Anterior cingulate cortex (tissue), 58 donors: ENCODE measurements around the gene CPB1.

Source experiments
- DNase-seq, 58 donors: peaks; one replicate each; lab custom pipeline; 2025; lab: John Stamatoyannopoulos, UW

CPB1 gene

DNA sequence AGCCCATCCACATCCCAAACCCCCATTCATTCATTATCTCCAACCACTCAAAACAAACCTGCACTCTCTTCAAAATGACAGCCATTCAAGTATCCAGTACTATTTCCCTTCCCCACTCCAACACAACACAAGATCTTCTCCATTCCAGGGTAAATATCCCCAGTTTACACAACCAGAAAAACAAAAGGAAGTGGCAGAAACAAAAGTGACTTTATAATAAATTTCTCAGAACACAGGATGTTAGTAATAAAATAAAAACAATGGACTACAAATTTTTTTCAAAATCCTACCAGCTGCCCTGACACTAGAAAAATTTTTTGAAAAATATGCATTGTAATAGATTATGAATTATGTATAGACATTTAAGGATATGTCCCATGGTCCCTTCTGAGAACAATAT lies 51.6 kb downstream of the CPB1 start:
- DNase-seq, result no peak

DNA sequence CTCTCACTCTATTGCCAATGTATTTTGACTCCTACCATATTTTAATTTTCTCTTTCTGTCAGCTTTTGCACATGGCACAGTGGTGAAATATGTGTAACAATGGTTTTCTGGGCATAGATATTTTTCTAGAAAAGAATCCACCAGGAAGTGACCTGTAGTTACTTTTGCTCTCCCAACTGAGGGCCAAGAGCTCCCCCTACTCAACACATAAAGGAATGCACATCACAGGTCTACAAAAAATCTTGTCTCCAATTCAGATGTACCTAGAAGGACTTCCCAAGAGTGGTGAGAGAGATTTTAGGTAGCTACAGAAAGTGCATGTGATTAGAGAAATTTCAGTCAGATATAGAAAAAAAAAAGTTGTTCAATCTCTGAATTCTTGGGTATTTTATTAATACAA lies 53.1 kb downstream of the CPB1 start:
- no peak for DNase-seq

DNA sequence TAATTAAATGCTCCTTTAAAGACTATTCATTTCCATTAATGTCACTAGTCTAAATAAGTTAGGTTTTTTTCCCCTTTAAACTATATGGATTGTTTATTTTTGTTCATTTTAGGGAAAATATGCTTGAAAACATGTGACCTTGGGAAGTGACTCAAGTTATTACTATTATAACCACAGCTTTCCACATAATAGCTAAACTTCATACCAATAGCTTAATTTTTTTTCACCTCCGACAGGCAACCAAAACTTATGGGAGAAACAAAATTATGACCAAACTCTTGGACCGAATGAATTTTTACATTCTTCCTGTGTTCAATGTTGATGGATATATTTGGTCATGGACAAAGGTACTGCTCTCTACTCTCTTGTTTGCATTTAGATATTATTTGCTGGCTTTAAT lies 53.7 kb downstream of the CPB1 start:
- DNase-seq, result no peak

DNA sequence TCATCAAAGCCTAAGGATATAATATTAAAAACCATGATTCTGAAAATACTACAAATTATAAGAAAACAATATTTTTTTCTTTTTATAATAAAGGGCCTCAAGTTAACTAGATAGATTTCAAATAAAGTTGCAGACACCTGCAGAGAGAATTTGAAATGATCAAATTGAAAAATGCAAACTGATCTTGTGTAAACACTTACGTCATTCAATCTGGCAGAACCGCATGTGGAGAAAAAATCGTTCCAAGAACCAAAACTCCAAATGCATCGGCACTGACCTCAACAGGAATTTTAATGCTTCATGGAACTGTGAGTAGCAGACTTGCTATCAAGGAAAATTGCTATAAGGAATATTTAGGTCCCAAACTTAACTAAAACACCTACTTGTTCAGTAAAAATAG lies 54.7 kb downstream of the CPB1 start:
- no peak for DNase-seq

DNA sequence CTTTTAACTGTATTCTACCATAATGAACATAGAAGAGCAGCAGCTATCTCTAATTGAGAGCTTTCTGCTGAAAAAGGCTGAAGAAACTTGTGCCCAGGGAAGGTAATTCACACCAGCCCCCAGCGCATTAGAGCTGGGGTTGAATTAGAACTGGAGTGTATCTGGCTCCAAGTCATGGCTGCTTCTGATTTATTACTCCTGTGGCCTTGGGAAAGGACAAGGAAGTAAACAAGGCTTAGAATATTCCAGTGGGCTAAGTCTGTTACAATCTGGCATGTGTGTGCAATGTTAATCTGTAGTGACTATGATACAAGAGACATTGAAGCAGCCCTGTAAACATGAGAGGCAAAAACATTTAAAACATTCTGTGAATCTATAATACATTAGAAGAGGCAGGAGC lies 55.6 kb downstream of the CPB1 start:
- DNase-seq, result no peak

DNA sequence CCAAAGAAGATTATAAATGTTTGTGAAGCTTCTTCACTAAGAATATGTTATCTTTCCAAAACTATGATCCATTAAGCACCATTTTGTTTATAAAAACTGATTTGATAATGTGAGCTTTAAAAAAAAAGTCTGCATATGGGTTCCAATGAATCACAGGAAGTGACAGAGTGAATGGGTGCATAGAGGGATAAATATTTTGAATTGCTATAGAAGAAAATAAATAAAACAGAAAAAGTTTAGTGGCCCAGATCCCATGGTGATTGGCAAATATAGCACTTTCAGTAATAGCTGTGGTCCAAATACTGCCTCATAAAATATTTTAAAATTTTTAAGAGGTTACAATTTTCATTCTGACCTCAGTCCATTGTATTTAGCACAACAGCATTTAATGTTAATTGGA lies 56.6 kb downstream of the CPB1 start:
- no peak for DNase-seq

DNA sequence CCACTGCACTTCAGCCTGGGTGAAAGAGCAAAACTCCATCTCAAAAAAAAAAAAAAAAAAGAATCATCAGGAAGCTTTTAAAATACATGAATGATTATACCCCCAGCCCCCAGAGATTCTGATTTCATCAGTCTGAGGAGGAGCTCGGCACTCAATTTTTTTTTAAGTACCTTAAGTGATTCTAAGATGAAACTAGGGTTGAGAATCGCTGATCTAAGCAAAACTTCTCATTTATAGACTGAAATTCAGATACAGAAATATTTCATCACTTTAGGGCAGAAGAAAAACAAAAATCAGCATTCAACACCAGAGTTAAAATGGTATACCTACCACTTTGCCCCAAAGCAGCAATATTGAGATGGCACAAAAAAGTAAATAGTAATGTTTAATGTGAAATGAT lies 62.2 kb downstream of the CPB1 start:
- no peak for DNase-seq

DNA sequence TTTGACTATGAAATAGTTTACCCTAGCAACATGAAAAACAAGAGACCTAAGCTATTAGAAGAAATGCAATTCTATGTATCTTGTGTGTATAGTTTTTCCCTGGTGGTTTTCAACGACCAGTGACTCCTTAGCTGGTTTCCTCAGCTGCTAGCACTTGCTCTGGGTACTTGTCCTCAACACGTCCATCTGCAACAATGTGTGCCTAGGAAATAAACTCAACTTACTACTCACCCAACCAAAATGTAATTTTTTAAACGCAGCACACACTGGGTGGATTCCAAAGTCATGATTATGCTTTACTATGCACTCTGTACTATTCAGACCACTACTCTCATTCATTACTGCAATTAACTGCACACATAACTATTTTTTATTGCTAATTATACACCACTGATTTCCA lies 68.5 kb downstream of the CPB1 start:
- DNase-seq, result no peak

DNA sequence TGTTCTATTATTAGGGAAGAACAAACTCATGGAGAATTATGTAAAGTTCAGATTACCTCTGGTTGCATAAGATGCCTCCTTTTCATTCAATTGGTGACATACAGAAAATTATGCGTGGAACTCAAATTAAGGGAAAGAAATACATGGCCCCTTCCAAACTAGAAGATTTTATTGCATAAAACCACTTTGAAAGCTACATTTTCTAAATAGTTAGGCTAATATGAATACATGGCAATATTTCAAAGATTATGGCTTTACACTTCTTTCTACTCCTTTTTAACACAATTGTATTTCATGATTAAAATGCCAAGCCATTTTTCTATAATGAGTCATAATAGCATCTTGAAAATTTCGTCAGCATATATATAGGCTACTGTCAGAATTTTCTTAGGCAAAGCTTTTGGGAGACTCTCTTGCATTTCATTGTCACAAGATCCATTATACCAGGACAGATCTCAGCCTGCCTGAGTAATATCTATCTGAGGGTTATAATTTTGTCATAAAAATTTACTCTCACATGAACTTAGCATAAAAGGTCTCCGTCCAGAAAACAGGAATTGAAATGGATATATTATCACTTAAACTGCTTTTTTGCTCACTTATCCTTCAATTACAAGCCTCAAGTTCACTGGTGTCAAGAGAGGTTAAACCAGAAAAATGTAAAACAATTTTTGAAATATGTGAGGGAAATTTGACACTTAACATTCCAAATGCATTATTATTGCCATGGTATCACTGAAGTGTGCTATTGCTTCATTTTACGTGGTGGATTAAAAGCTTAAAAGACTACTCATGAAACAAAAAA lies 74.6 kb downstream of the CPB1 start:
- DNase-seq, result no peak

DNA sequence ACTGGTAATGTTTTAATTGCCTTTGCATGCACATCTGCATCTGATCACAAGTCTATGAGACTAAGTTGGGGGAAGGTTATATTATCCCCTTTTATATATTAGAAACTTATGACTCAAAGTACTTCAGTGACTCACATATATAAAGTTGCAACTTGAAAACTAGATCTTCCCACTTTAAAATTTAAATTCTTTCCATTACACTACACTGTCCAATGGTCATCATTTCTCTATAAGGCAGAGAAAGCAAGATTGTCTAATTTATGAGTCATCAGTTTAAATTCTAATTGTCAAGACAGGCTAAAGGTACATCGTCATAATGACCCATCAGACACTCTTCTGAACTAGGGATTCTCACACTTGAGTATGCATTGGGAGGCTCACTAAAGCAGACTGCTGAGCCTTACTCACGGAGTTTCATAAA lies 75.4 kb downstream of the CPB1 start:
- DNase-seq, result no peak

DNA sequence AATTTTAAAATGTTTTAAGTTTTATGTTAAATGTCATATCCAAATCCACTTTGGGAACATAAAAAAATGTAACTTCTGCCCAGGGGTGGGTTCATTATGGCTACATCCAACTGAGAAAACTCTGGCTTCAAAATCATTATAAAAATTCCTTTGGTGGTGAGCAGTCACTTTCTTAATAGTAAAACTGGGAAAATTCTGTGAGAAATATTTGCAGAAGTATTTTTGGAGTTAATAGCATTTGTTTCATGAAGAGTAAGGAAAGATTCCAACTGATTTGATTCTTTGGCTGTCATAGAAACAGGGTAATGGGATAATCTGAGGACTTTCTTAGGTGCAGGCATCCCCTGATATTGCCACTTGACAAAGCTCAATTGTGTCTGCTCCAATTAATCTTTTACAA lies 76.3 kb downstream of the CPB1 start:
- no peak for DNase-seq

DNA sequence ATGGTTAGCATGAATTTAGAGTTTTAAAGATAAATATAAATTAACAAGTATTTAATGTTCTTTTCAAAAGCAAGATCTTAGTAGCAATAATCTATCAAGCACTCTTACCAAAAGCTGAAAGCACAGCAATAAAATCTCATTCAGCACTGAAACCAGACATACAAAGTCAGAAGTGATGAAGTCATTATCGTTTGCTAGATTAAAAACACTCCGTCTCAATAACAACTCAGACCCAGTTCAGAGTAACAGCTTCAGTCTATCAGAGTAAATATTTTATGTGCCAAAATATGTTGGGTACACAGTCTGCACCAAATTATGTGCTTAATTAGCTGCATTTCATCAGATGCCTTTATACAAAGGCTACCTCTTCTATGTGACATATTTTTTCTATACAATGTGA lies 79.1 kb downstream of the CPB1 start:
- no peak for DNase-seq
